ENCODE results near the gene LONP1. TPM values are rescaled to one million over a fixed set of nuclear protein-coding genes. Genes with fewer than 3 reads are reported as not detected.
"Not testable (repeated sequence)": the region's sequence is repeated elsewhere in the genome, so short reads cannot be mapped to it uniquely, and the experiment has no call there.

The LONP1 gene, protein sequence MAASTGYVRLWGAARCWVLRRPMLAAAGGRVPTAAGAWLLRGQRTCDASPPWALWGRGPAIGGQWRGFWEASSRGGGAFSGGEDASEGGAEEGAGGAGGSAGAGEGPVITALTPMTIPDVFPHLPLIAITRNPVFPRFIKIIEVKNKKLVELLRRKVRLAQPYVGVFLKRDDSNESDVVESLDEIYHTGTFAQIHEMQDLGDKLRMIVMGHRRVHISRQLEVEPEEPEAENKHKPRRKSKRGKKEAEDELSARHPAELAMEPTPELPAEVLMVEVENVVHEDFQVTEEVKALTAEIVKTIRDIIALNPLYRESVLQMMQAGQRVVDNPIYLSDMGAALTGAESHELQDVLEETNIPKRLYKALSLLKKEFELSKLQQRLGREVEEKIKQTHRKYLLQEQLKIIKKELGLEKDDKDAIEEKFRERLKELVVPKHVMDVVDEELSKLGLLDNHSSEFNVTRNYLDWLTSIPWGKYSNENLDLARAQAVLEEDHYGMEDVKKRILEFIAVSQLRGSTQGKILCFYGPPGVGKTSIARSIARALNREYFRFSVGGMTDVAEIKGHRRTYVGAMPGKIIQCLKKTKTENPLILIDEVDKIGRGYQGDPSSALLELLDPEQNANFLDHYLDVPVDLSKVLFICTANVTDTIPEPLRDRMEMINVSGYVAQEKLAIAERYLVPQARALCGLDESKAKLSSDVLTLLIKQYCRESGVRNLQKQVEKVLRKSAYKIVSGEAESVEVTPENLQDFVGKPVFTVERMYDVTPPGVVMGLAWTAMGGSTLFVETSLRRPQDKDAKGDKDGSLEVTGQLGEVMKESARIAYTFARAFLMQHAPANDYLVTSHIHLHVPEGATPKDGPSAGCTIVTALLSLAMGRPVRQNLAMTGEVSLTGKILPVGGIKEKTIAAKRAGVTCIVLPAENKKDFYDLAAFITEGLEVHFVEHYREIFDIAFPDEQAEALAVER
- total RNA-seq: 192 and 196 TPM in 2 replicates

DNA sequence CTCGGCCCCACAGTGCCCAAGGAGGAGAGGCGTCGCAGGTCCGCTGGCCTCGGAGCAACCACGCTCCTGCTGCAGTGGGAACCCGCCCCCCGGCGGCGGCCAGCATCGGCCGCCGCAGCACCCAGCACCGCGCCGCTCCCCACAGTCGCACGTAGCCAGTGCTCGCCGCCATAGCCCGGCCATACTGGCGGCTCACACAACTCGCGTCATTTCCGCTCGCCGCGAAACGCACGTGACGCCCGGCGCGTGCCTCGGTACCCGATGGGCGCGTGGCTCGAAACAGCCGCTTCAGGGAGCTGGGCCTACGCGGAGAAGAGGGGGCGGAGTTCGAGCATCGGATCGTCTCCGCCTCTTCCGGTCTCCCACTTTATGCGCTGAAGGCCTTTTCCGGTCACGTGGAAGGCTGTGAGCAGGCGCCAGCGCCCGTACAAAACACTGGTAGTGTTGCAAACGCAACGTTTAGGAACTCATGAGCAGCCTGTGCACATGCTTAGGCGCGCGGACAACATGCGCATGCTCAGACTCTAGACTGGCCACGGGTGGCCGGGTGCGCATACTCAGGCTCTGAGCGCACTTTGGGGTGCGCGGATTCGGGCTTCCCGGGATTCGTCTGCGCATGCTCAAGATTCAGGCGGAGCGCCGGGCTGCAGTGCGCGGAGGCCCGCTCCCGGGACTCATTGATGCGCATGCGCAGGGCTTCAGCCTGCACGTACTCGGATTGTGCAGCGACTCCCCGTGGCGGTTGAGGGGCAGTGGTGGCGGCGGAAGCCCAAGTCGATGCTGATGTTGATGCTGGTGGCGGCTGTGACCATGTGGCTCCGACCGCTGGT, at the start of gene LONP1, which contains the start of gene CATSPERD:
TSS of gene LONP1 (minus strand) at position 186 of the 830 bp plus-strand sequence. CDS start at position 172, 14 bp downstream.
TSS of gene CATSPERD (plus strand) at position 677 of the 830 bp plus-strand sequence. CDS start at position 778, 101 bp downstream.
- H3K4me3 Mint-ChIP-seq (ENCODE audit: low read depth): peak within 1 kb of the TSS; percentile 93
- H3K9me3 Mint-ChIP-seq: no peaks in the 10 kb centered on the region

DNA sequence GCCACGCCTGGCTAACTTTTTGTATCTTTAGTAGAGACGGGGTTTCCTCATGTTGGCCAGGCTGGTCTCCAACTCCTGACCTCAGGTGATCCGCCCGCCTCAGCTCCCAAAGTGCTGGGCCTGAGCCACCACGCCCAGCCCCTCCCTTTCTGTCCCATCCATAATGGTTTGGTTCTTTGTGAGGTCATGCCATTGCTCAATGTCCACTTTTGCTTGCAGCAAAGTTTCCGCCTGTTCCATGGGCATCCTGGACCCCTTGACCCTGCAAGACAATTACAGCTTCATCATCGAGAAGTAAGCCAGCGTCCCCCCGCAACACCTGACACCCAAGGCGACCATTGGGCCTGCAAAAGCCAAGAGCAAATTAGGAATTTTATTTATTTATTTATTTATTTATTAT, 48.0 kb upstream of the LONP1 start:
- Mint-ChIP-seq H3K9me3 (no peaks in the 10 kb centered on the region), H3K27me3 (ENCODE audit: low read depth) (no peaks in the 10 kb centered on the region), H3K4me3 (ENCODE audit: low read depth) (no peak overlapping the region), H3K27ac (no peak overlapping the region), H3K4me1 (ENCODE audit: low read depth) (no peaks in the 10 kb centered on the region), H3K36me3 (ENCODE audit: low read depth) (no peaks in the 10 kb centered on the region)
- DNase-seq (ENCODE audit: low spot score): no peak
- intact Hi-C loops (cut with micrococcal nuclease): no loop called here

More for the DNA sequence above, at the start of gene LONP1, which contains the start of gene CATSPERD:
- H3K36me3 Mint-ChIP-seq (ENCODE audit: low read depth): peaks cover 33% of the 10 kb centered on the region
- H3K27me3 Mint-ChIP-seq (ENCODE audit: low read depth): no peaks in the 10 kb centered on the region
- DNase-seq (ENCODE audit: low spot score): peak; percentile 97
- intact Hi-C loops (cut with micrococcal nuclease): loop anchor here (1.0 to 2.0 kb wide), 5 partner anchors 30 to 184 kb away; partner anchors contain the start of genes DUS3L, HSD11B1L, MICOS13 and RPL36
- H3K27ac Mint-ChIP-seq: peak within 1 kb of the TSS; percentile 94
- H3K4me1 Mint-ChIP-seq (ENCODE audit: low read depth): peaks cover 20% of the 10 kb centered on the region

DNA sequence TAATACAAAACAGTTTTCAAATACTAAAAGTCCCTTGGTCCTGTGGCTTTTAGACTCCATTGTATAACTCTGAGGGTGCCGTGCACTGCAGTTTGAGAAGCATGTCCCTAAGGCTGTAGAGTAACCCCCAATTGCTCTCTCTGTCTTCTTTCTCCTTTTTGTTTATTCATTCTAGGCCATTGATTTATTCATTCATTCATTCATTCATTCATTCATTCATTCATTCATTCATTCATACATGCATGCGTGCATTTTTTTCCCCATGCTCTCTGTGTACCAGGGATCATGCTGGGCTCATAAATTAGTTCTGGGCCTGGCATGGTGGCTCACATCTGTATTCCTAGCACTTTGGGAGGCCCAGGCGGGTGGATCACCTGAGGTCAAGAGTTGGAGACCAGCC, 45.3 kb upstream of the LONP1 start:
- no peak overlapping the region for H3K27ac Mint-ChIP-seq
- intact Hi-C loops (cut with micrococcal nuclease): no loop called here
- no peaks in the 10 kb centered on the region for H3K9me3 Mint-ChIP-seq
- no peak overlapping the region for H3K4me3 Mint-ChIP-seq (ENCODE audit: low read depth)
- H3K36me3 Mint-ChIP-seq (ENCODE audit: low read depth): no peaks in the 10 kb centered on the region
- no peak for DNase-seq (ENCODE audit: low spot score)
- H3K27me3 Mint-ChIP-seq (ENCODE audit: low read depth): no peaks in the 10 kb centered on the region
- H3K4me1 Mint-ChIP-seq (ENCODE audit: low read depth): no peaks in the 10 kb centered on the region

DNA sequence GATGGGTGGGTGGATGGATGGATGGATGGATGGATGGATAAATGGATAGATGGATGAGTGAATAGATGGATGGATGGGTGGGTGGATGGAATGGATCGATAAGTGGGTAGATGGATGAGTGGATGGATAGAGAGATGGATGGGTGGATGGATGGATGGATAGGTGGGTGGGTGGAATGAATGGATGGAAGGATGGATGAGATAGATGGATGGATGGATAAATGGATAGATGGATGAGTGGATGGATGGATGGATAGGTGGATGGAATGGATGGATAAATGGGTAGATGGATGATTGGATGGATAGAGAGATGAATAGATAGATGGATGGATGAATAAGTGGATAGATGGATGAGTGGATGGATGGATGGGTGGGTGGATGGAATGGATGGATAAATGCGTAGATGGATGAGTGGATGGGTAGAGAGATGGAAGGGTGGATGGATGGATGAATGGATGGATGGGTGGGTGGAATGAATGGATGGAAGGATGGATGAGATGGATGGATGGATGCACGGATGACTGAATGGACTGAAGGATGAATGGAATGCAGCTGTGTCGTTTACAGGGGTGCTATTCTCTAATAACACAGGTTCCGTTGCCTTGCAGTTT, 42.8 kb upstream of the LONP1 start:
- no peaks in the 10 kb centered on the region for H3K9me3 Mint-ChIP-seq
- no peaks in the 10 kb centered on the region for H3K27me3 Mint-ChIP-seq (ENCODE audit: low read depth)
- no peak for DNase-seq (ENCODE audit: low spot score)
- no peaks in the 10 kb centered on the region for H3K36me3 Mint-ChIP-seq (ENCODE audit: low read depth)
- H3K4me1 Mint-ChIP-seq (ENCODE audit: low read depth): no peaks in the 10 kb centered on the region
- no peak overlapping the region for H3K4me3 Mint-ChIP-seq (ENCODE audit: low read depth)
- H3K27ac Mint-ChIP-seq: no peak overlapping the region
- intact Hi-C loops (cut with micrococcal nuclease): no loop called here

DNA sequence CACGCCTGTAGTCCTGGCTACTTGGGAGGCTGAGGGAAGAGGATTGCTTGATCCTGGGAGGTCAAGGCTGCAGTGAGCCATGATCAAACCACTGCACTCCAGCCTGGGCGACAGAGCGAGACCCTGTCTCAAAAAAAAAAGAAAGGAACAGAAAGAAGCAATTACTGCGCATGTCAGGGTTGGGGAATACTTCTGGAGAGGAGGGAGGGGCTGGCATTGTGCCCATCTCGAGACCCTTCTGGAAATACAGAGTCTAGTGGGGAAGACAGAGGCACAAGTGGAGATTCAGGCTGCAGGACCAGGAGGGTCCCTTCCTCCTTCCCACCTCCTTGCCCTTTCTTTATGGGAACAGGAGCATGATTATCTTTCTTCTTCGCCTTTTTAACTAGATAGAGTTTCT, 33.8 kb upstream of the LONP1 start:
- H3K4me3 Mint-ChIP-seq (ENCODE audit: low read depth): no peak overlapping the region
- H3K9me3 Mint-ChIP-seq: no peaks in the 10 kb centered on the region
- no peak overlapping the region for H3K27ac Mint-ChIP-seq
- DNase-seq (ENCODE audit: low spot score): no peak
- H3K4me1 Mint-ChIP-seq (ENCODE audit: low read depth): no peaks in the 10 kb centered on the region
- intact Hi-C loops (cut with micrococcal nuclease): no loop called here
- H3K36me3 Mint-ChIP-seq (ENCODE audit: low read depth): no peaks in the 10 kb centered on the region
- H3K27me3 Mint-ChIP-seq (ENCODE audit: low read depth): no peaks in the 10 kb centered on the region

DNA sequence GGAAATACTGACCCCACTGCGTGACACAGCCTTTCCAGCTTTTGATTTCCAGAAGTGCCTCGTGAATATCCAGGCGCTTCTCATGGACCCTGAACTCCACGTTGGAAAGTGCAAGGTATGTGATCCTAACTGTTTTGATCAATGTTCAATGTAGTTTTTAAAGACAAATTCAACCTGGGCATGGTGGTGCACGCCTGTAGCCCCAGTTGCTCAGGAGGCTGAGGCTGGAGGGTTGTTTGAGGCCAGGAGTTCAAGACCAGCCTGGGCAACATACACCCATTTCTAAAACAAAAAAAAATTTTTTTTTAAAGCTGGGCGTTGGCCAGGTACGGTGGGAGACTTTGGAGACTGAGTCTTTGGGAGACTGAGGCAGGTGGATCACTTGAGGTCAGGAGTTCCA, 31.8 kb upstream of the LONP1 start:
- no peaks in the 10 kb centered on the region for H3K27me3 Mint-ChIP-seq (ENCODE audit: low read depth)

DNA sequence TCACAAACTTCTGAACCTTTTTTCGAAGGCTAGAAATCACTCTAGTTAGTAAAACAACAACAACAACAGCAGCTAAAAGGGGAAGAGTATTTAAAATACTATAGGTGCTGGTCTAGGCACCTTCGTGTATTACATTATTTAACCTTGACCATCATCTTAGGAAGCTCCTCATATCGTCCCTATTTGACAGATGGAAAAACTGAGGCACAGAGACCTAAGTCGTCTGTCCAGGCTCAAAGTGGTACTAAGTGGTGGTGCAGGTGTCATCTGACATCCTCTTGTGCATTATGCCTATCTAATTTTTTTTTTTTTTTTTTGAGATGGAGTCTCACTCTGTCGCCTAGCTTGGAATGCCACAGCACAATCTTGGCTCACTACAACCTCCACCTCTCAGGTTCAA, 29.6 kb upstream of the LONP1 start:
- H3K27ac Mint-ChIP-seq: no peak overlapping the region
- intact Hi-C loops (cut with micrococcal nuclease): no loop called here
- H3K27me3 Mint-ChIP-seq (ENCODE audit: low read depth): no peaks in the 10 kb centered on the region
- no peaks in the 10 kb centered on the region for H3K4me1 Mint-ChIP-seq (ENCODE audit: low read depth)
- no peaks in the 10 kb centered on the region for H3K36me3 Mint-ChIP-seq (ENCODE audit: low read depth)
- H3K4me3 Mint-ChIP-seq (ENCODE audit: low read depth): no peak overlapping the region
- no peak for DNase-seq (ENCODE audit: low spot score)
- H3K9me3 Mint-ChIP-seq: no peaks in the 10 kb centered on the region

More for the DNA sequence above, 31.8 kb upstream of the LONP1 start:
- intact Hi-C loops (cut with micrococcal nuclease): no loop called here
- H3K9me3 Mint-ChIP-seq: no peaks in the 10 kb centered on the region
- H3K36me3 Mint-ChIP-seq (ENCODE audit: low read depth): no peaks in the 10 kb centered on the region
- H3K4me3 Mint-ChIP-seq (ENCODE audit: low read depth): no peak overlapping the region
- no peak overlapping the region for H3K27ac Mint-ChIP-seq
- DNase-seq (ENCODE audit: low spot score): no peak
- H3K4me1 Mint-ChIP-seq (ENCODE audit: low read depth): no peaks in the 10 kb centered on the region

DNA sequence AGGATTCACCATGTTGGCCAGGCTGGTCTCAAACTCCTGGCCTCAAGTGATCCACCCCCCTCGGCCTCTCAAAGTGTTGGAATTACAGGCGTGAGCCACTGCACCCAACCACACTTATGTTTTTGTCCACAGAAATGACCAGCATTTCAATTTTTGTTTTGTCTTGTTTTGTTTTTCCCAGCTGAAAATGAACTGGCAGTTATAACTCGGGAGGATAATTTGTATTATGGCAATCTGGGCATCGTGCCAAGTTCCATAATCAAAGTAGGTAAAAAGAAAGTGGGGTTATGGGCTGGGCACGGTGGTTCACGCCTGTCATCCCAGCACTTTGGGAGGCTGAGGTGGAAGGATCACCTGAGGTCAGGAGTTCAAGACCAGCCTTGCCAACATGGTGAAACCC, 29.0 kb upstream of the LONP1 start:
- H3K4me1 Mint-ChIP-seq (ENCODE audit: low read depth); H3K9me3 Mint-ChIP-seq; H3K36me3 Mint-ChIP-seq (ENCODE audit: low read depth); H3K27ac Mint-ChIP-seq; DNase-seq (ENCODE audit: low spot score); H3K4me3 Mint-ChIP-seq (ENCODE audit: low read depth); H3K27me3 Mint-ChIP-seq (ENCODE audit: low read depth); intact Hi-C loops (cut with micrococcal nuclease): not testable (repeated sequence)

DNA sequence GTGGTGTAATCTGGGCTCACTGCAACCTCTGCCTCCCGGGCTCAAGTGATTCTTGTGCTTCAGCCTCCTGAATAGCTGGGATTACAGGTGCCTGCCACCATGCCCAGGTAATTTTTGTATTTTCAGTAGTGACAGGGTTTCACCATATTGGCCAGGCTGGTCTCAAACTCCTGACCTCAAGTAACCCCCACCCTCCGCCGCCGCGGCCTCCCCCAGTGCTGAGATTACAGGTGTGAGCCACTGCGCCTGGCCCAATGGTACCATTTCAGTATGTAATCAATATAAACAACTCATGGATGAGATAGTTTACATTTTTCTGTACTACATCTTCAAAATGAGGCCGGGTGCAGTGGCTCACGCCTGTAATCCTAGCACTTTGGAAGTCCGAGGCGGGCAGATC, 25.1 kb upstream of the LONP1 start:
- H3K27me3 Mint-ChIP-seq (ENCODE audit: low read depth); H3K36me3 Mint-ChIP-seq (ENCODE audit: low read depth); DNase-seq (ENCODE audit: low spot score); H3K4me3 Mint-ChIP-seq (ENCODE audit: low read depth); intact Hi-C loops (cut with micrococcal nuclease); H3K9me3 Mint-ChIP-seq; H3K4me1 Mint-ChIP-seq (ENCODE audit: low read depth); H3K27ac Mint-ChIP-seq: not testable (repeated sequence)

DNA sequence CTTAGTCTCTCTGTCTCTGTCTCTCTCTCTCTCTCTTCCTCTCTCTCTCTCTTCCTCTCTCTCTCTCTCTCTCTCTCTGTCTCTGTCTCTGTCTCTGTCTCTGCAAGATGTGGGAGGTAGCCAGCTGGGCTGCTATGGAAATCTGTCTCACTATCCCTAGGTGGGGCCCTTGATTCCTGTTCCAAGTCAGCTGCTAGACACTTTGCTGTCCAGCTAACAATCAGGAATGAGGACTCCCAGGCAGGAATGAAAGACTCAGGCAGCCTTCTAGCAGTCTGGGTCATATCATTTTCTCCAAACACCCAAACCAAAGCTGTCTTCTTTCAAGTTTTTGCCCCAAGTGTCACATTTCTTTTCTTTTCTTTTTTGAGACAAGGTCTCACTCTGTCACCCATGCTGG, 23.7 kb upstream of the LONP1 start:
- H3K4me3 Mint-ChIP-seq (ENCODE audit: low read depth): no peak overlapping the region
- H3K36me3 Mint-ChIP-seq (ENCODE audit: low read depth): no peaks in the 10 kb centered on the region
- no peaks in the 10 kb centered on the region for H3K27me3 Mint-ChIP-seq (ENCODE audit: low read depth)
- intact Hi-C loops (cut with micrococcal nuclease): no loop called here
- no peaks in the 10 kb centered on the region for H3K4me1 Mint-ChIP-seq (ENCODE audit: low read depth)
- H3K27ac Mint-ChIP-seq: no peak overlapping the region
- H3K9me3 Mint-ChIP-seq: no peaks in the 10 kb centered on the region
- no peak for DNase-seq (ENCODE audit: low spot score)

DNA sequence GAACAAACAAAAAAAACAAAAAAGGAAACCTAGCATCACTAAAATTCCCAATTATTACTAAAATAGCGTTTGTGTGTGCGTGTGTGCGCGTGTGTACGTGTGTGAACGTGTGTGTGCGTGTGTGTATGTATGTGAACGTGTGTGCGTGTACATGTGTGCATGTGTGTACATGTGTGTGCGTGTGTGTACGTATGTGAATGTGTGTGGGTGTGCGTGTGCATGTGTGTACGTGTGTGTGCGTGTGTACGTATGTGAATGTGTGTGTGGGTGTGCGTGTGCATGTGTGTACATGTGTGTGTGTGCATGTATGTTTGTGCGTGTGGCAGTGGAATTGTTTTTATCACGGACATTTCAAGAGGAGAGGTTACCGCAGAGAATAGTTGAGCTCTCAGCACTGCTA, 22.1 kb upstream of the LONP1 start:
- Mint-ChIP-seq H3K4me3 (ENCODE audit: low read depth) (no peak overlapping the region), H3K36me3 (ENCODE audit: low read depth) (no peaks in the 10 kb centered on the region), H3K4me1 (ENCODE audit: low read depth) (no peaks in the 10 kb centered on the region), H3K9me3 (no peaks in the 10 kb centered on the region), H3K27ac (no peak overlapping the region), H3K27me3 (ENCODE audit: low read depth) (no peaks in the 10 kb centered on the region)
- intact Hi-C loops (cut with micrococcal nuclease): no loop called here
- no peak for DNase-seq (ENCODE audit: low spot score)

DNA sequence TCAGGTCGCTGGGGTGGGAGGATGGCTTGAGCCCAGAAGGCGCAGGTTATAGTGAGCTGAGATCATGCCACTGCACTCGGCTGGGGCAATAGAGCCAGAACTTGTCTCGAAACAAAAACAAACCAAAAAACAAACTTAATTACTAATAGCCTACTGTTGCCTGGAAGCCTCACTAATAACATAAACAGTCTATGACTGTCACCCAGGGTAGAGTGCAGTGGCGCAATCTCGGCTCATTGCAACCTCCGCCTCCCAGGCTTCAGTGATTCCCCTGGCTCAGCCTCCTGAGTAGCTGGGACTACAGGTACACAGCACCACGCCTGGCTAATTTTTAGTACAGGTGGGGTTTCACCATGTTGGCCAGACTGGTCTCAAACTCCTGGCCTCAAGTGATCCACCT, 18.5 kb upstream of the LONP1 start:
- intact Hi-C loops (cut with micrococcal nuclease): no loop called here
- no peak for DNase-seq (ENCODE audit: low spot score)
- H3K9me3 Mint-ChIP-seq: no peaks in the 10 kb centered on the region
- H3K36me3 Mint-ChIP-seq (ENCODE audit: low read depth): no peaks in the 10 kb centered on the region
- no peaks in the 10 kb centered on the region for H3K27me3 Mint-ChIP-seq (ENCODE audit: low read depth)
- H3K4me3 Mint-ChIP-seq (ENCODE audit: low read depth): no peak overlapping the region
- no peak overlapping the region for H3K27ac Mint-ChIP-seq
- no peaks in the 10 kb centered on the region for H3K4me1 Mint-ChIP-seq (ENCODE audit: low read depth)
